Ascending aorta (tissue), 2 donors: ENCODE results near the gene RIPPLY2. TPM values are rescaled to one million over a fixed set of nuclear protein-coding genes. Genes with fewer than 3 reads are reported as not detected.

Experiments
- DNase-seq, 2 donors: peaks; one replicate each; pipeline ENCODE4 v3.0.0-alpha.2; 2019; ENCODE audit warnings: low spot score in 2 of 2
- H3K27ac ChIP-seq, 2 donors: fragments of 200-600 bp; sonication (generic); one replicate each; pipeline ENCODE4 v1.5.1; 2016 to 2017; ENCODE audit warnings: mild to moderate bottlenecking in 1 of 2
- H3K27me3 ChIP-seq: fragments of 200-600 bp; sonication (generic); one replicate; pipeline ENCODE4 v1.5.1; 2017
- H3K36me3 ChIP-seq, 2 donors: fragments of 200-600 bp; sonication (generic); one replicate each; pipeline ENCODE4 v1.5.1; 2016
- H3K4me1 ChIP-seq, 2 donors: fragments of 200-600 bp; sonication (generic); one replicate each; pipeline ENCODE4 v1.5.1; 2016 to 2017; ENCODE audit warnings: mild to moderate bottlenecking in 1 of 2
- H3K4me3 ChIP-seq, 2 donors: fragments of 200-600 bp; sonication (generic); one replicate each; pipeline ENCODE4 v1.5.1; 2016 to 2017; ENCODE audit warnings: mild to moderate bottlenecking in 1 of 2
- H3K9me3 ChIP-seq, 2 donors: fragments of 200-600 bp; sonication (generic); one replicate each; pipeline ENCODE4 v1.5.1; 2016
- CTCF ChIP-seq, 3 experiments: fragments of 200-600 bp in 2 of 3; fragments of 450-650 bp in 1 of 3; sonication (generic) in 2 of 3; IDR thresholded peaks; one replicate each; pipeline ENCODE4 v1.5.1; 2016 to 2019; ENCODE audit warnings: antibody characterized with exemption in 3 of 3, mild to moderate bottlenecking in 1 of 3, moderate library complexity in 1 of 3
- intact Hi-C: fragments of 100-400 bp; cut with DNase I; formaldehyde crosslinking; loops from one replicate; pipeline ENCODE4 v1.15.1; 2023
- total RNA-seq: library from RNA; depleted of rRNA; stranded (reverse); fragments of >200 nt; gene quantifications from one replicate; pipeline ENCODE4 v1.1.0, GENCODE V29; 2016

The RIPPLY2 gene
- total RNA-seq, 1 donor from 2014 or later = not detected

- Histone ChIP-seq H3K27me3 (no peaks in the 10 kb centered on the region), H3K36me3 (peaks cover 8 to 19% of the 10 kb centered on the region in 2 donors), H3K27ac (no peak overlapping the region), H3K4me1 (peaks cover 4 to 15% of the 10 kb centered on the region in 2 donors), H3K4me3 (peak overlapping the region; percentile 77 to 83), H3K9me3 (no peaks in the 10 kb centered on the region)
- intact Hi-C loops = no loop called here
- DNase-seq = no peak
- TF ChIP-seq CTCF (IDR thresholded peaks at IDR 0.05) = no peak
These were observed 7.8 kb downstream of the RIPPLY2 start for GRCh38 chr6:83860782-83861495.

- Histone ChIP-seq H3K27me3 (no peaks in the 10 kb centered on the region), H3K27ac (no peak overlapping the region), H3K4me1 (peaks cover 4 to 15% of the 10 kb centered on the region in 2 donors), H3K36me3 (peaks cover 8 to 36% of the 10 kb centered on the region in 2 donors), H3K4me3 (no peak overlapping the region), H3K9me3 (no peaks in the 10 kb centered on the region)
- intact Hi-C loops = no loop called here
- DNase-seq = no peak
- TF ChIP-seq CTCF (IDR thresholded peaks at IDR 0.05) = no peak
These were observed 9.8 kb downstream of the RIPPLY2 start for GRCh38 chr6:83862776-83863471.

- DNase-seq = no peak
- TF ChIP-seq CTCF (IDR thresholded peaks at IDR 0.05) = no peak
- H3K4me3 ChIP-seq = no peak overlapping the region
- no peaks in the 10 kb centered on the region for H3K27me3 ChIP-seq
- intact Hi-C loops = no loop called here
- no peak overlapping the region for H3K27ac ChIP-seq
- peaks cover 0 to 6% of the 10 kb centered on the region in 2 donors for H3K4me1 ChIP-seq
- H3K9me3 ChIP-seq = no peaks in the 10 kb centered on the region
- peaks cover 8 to 36% of the 10 kb centered on the region in 2 donors for H3K36me3 ChIP-seq
These were observed 13.9 kb downstream of the RIPPLY2 start for GRCh38 chr6:83867043-83867442.

- no peak for TF ChIP-seq CTCF (IDR thresholded peaks at IDR 0.05)
- peaks cover 0 to 6% of the 10 kb centered on the region in 2 donors for H3K4me1 ChIP-seq
- H3K4me3 ChIP-seq = no peak overlapping the region
- H3K27ac ChIP-seq = no peak overlapping the region
- H3K36me3 ChIP-seq = peaks cover 8 to 36% of the 10 kb centered on the region in 2 donors
- peak; percentile 25 to 65 for DNase-seq
- no peaks in the 10 kb centered on the region for H3K27me3 ChIP-seq
- intact Hi-C loops = no loop called here
- no peaks in the 10 kb centered on the region for H3K9me3 ChIP-seq
These were observed 14.5 kb downstream of the RIPPLY2 start for GRCh38 chr6:83867527-83868161.

GRCh38 chr6:83868639-83869038 lies 15.5 kb downstream of the RIPPLY2 start:
- TF ChIP-seq CTCF (IDR thresholded peaks at IDR 0.05) = no peak

More at GRCh38 chr6:83868639-83869038, 15.5 kb downstream of the RIPPLY2 start:
- Histone ChIP-seq H3K4me1 (peaks cover 0 to 9% of the 10 kb centered on the region in 2 donors), H3K27ac (no peak overlapping the region), H3K4me3 (no peak overlapping the region), H3K27me3 (no peaks in the 10 kb centered on the region), H3K9me3 (no peaks in the 10 kb centered on the region), H3K36me3 (peaks cover 8 to 36% of the 10 kb centered on the region in 2 donors)
- DNase-seq = no peak
- intact Hi-C loops = no loop called here
